ENCODE measurements around the gene SNRNP40. TPM values are rescaled to one million over a fixed set of nuclear protein-coding genes. Genes with fewer than 3 reads are reported as not detected.

Gene SNRNP40
- total and polyA plus RNA-seq, 4 donors: 19.8 to 32.8 (median 26.2) TPM

DNA sequence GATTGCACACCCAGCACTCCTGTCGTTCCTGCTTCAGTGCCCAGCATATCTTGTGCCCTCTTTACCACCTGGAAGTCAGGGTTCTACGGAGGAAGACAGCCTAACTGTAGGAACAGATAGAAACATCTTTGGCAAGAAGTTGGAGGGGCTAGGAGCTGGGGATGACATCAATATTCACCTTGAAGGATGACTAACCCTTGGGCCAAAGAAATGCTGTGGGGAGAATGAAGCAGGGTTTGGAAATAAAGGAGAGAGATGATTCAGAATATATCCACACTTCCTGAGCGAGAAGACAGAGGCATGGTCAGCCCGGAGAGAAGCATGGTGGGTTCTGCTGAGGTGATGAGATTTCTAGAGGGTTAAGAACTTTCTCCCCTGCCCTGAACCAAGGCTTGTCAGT, 52.3 kb downstream of the SNRNP40 start:
- Histone ChIP-seq H3K27me3 (ENCODE audit: control insufficient read depth in 1 of 2, insufficient read depth in 2 of 2, low read length in 1 of 2) (no peaks in the 10 kb centered on the region), H3K4me3 (ENCODE audit: low read length in 2 of 2) (no peak overlapping the region), H3K4me1 (ENCODE audit: control insufficient read depth in 1 of 2, insufficient read depth in 2 of 2, low read length in 2 of 2) (no peaks in the 10 kb centered on the region), H3K36me3 (ENCODE audit: control insufficient read depth in 1 of 2, insufficient read depth in 2 of 2, low read length in 1 of 2) (no peaks in the 10 kb centered on the region), H3K27ac (ENCODE audit: low read depth in 1 of 2, low read length in 2 of 2) (no peak overlapping the region), H3K9me3 (ENCODE audit: control insufficient read depth, low read length) (no peaks in the 10 kb centered on the region)
- WGBS, 2 donors: 69% methylated on average over 4 of the region's 4 CpGs
- no peak for DNase-seq
- intact Hi-C loops (cut with DNase I): no loop called here
- ATAC-seq (ENCODE audit: low FRiP score): no peak

DNA sequence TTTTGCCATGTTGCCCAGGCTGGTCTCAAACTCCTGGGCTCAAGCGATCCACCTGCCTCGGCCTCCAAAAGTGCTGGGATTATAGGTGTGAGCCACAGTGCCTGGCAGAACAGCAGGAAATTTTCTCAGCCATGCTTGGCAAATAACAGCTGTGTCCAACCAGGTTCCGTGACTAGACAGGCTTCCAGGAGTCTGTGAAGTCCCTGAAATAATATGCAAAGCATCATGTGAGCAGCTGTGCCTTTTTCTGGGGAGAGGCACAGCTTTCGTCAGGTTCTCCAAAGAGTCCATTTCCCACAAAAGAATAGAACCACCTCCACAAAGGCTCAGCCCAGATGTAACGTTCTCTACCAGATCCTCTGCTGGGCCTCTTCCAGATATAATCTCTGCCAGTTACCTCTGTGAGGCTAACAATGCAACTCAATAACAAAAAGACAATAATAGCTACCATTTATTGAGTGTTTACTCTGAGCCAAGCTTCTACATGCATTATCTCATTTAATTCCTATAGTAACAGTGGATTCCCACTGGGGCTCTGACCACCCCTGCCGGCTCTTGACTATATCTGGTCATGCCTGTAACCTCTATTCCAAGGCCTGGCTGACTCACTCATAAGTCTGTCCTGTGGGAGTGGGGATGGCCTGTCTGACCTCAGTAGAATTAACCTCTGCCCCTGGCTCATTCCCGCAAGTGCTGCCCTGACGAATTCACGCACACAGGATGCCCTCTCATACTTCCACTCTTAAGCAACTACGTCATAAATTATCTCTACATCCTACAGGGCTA, 52.9 kb downstream of the SNRNP40 start:
- WGBS, 2 donors: 64 to 75% methylated on average over 10 of the region's 10 CpGs
- Histone ChIP-seq H3K4me3 (ENCODE audit: low read length in 2 of 2) (no peak overlapping the region), H3K27me3 (ENCODE audit: control insufficient read depth in 1 of 2, insufficient read depth in 2 of 2, low read length in 1 of 2) (no peaks in the 10 kb centered on the region), H3K4me1 (ENCODE audit: control insufficient read depth in 1 of 2, insufficient read depth in 2 of 2, low read length in 2 of 2) (no peaks in the 10 kb centered on the region), H3K36me3 (ENCODE audit: control insufficient read depth in 1 of 2, insufficient read depth in 2 of 2, low read length in 1 of 2) (no peaks in the 10 kb centered on the region), H3K9me3 (ENCODE audit: control insufficient read depth, low read length) (no peaks in the 10 kb centered on the region), H3K27ac (ENCODE audit: low read depth in 1 of 2, low read length in 2 of 2) (no peak overlapping the region)
- DNase-seq: peak in 1 of 2 donors; percentile 14
- no peak for ATAC-seq (ENCODE audit: low FRiP score)
- intact Hi-C loops (cut with DNase I): no loop called here

DNA sequence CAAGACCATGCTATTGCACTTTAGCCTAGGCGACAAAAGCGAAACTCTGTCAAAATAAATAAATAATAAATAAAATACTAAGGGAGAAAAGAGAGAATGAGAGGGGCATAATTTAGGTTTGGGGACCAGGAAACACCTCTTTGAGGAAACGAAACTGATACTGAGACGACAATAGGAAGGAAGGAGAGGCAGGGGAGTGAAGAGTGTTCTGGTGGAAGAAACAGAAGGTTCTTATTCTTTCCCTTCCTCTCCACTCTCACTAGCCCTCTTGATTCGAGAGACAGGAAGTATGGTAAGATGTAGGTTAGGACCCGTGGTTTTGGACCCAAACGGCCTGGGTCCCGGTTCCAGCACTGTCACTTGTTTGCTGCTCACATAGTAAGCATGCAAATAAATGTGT, 55.3 kb downstream of the SNRNP40 start:
- Histone ChIP-seq H3K27me3 (ENCODE audit: control insufficient read depth in 1 of 2, insufficient read depth in 2 of 2, low read length in 1 of 2) (peaks cover 0 to 3% of the 10 kb centered on the region in 2 donors), H3K4me3 (ENCODE audit: low read length in 2 of 2) (no peak overlapping the region), H3K36me3 (ENCODE audit: control insufficient read depth in 1 of 2, insufficient read depth in 2 of 2, low read length in 1 of 2) (no peaks in the 10 kb centered on the region), H3K4me1 (ENCODE audit: control insufficient read depth in 1 of 2, insufficient read depth in 2 of 2, low read length in 2 of 2) (no peaks in the 10 kb centered on the region), H3K9me3 (ENCODE audit: control insufficient read depth, low read length) (no peaks in the 10 kb centered on the region), H3K27ac (ENCODE audit: low read depth in 1 of 2, low read length in 2 of 2) (no peak overlapping the region)
- DNase-seq (no peak), ATAC-seq (ENCODE audit: low FRiP score) (no peak)
- 74 to 84% methylated on average over 8 of the region's 8 CpGs for WGBS, 2 donors
- intact Hi-C loops (cut with DNase I): no loop called here

DNA sequence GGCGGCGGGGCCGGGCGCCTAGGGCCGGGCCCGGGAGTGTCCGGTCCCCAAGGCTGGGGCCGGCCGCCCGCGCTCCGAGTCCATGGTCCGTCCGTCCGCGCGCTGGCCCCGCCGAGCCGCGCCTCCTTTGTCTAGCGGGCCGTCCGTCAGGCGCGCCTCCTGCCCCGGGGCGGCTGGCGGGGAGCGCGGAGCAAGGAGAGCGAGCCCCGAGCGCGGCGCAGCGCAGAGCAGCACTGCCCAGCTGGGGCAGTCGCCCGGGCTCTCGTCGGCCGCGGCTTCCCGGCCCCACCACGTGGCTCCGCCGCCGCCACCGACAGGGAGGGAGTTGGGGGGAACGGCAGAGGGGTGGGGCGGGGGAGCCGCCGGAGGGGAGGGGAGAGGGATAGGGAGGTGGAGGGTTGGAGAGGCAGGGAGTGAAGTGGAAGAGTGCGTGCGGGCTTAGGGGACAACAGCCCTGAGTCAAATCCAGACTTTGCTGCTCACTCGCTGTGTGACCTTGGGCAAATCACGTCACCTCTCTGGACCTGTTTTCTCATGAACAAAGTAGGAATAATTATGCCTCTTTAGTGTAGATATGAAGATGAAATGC, 56.8 kb downstream of the SNRNP40 start, which contains the start of gene NKAIN1:
Gene NKAIN1 (minus strand): TSS at position 235 of the 589 bp plus-strand sequence. CDS start 340 bp downstream, outside the sequence.
- 0 to 1% methylated on average over 12 to 57 of the region's 57 CpGs for WGBS, 2 donors
- H3K9me3 ChIP-seq (ENCODE audit: control insufficient read depth, low read length): no peaks in the 10 kb centered on the region
- H3K36me3 ChIP-seq (ENCODE audit: control insufficient read depth in 1 of 2, insufficient read depth in 2 of 2, low read length in 1 of 2): no peaks in the 10 kb centered on the region
- H3K27me3 ChIP-seq (ENCODE audit: control insufficient read depth in 1 of 2, insufficient read depth in 2 of 2, low read length in 1 of 2): peaks cover 0 to 3% of the 10 kb centered on the region in 2 donors
- intact Hi-C loops (cut with DNase I): no loop called here
- H3K4me3 ChIP-seq (ENCODE audit: low read length in 2 of 2): peak within 1 kb of the TSS in 1 of 2 donors; percentile 45
- no peak within 1 kb of the TSS for H3K27ac ChIP-seq (ENCODE audit: low read depth in 1 of 2, low read length in 2 of 2)
- H3K4me1 ChIP-seq (ENCODE audit: control insufficient read depth in 1 of 2, insufficient read depth in 2 of 2, low read length in 2 of 2): no peaks in the 10 kb centered on the region
- DNase-seq (peak in 1 of 2 donors; percentile 64), ATAC-seq (ENCODE audit: low FRiP score) (no peak)

DNA sequence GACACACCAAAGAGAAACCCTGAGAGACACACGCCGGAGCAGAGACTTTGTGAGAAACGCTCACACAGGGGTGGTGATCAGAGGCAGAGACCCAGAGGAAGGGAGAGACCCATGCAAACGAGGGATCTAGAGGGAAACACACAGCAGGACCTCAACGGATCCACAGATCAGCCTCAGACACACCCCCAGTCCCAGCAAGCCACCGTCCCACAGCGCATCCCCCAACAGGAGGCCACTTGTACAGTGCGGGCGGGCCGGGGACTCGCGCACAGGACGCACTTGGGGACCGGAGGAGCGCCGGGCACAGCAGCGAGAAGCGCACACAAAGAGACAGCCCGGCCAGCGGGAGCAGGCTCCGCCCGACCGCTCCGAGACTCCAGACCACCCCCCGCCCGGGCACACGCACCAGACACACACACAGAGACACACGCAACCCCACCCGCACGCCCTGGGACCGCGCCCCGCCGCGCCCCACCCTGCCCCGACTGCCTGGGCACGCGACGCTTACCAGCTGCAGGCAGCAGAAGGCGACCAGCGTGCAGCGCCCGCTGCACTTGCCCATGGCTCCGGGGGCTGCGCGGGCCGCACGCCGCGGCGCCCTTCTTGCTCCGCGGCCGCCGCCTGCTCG, 57.5 kb downstream of the SNRNP40 start:
- ATAC-seq (ENCODE audit: low FRiP score) (no peak), DNase-seq (peak in 1 of 2 donors; percentile 73)
- peaks cover 0 to 3% of the 10 kb centered on the region in 2 donors for H3K27me3 ChIP-seq (ENCODE audit: control insufficient read depth in 1 of 2, insufficient read depth in 2 of 2, low read length in 1 of 2)
- intact Hi-C loops (cut with DNase I): no loop called here
- no peaks in the 10 kb centered on the region for H3K36me3 ChIP-seq (ENCODE audit: control insufficient read depth in 1 of 2, insufficient read depth in 2 of 2, low read length in 1 of 2)
- no peaks in the 10 kb centered on the region for H3K9me3 ChIP-seq (ENCODE audit: control insufficient read depth, low read length)
- no peaks in the 10 kb centered on the region for H3K4me1 ChIP-seq (ENCODE audit: control insufficient read depth in 1 of 2, insufficient read depth in 2 of 2, low read length in 2 of 2)
- WGBS, 2 donors: 0 to 1% methylated on average over 42 to 56 of the region's 56 CpGs
- no peak overlapping the region for H3K27ac ChIP-seq (ENCODE audit: low read depth in 1 of 2, low read length in 2 of 2)
- H3K4me3 ChIP-seq (ENCODE audit: low read length in 2 of 2): peak overlapping the region in 1 of 2 donors; percentile 45

DNA sequence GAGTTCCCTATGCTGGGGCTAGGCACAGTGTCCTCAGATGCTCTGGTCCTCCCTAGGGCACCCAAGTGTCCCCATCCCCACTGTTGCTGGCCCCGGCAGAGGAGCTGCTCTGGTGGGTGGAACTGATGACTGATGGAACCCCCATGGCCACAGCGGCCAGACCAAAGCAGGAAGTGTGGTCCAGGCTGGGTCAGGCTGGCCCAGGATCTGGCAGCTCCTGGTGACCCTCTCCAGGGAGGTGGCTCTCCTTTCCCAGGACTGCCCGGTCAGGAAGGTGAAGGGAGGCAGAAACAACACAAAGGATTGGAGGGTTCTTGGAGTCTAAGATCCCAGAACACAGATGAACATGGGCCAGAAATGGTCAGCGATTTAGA, 58.0 kb downstream of the SNRNP40 start:
- H3K4me3 ChIP-seq (ENCODE audit: low read length in 2 of 2): no peak overlapping the region
- no peaks in the 10 kb centered on the region for H3K9me3 ChIP-seq (ENCODE audit: control insufficient read depth, low read length)
- no peaks in the 10 kb centered on the region for H3K4me1 ChIP-seq (ENCODE audit: control insufficient read depth in 1 of 2, insufficient read depth in 2 of 2, low read length in 2 of 2)
- H3K27me3 ChIP-seq (ENCODE audit: control insufficient read depth in 1 of 2, insufficient read depth in 2 of 2, low read length in 1 of 2): peaks cover 0 to 3% of the 10 kb centered on the region in 2 donors
- H3K36me3 ChIP-seq (ENCODE audit: control insufficient read depth in 1 of 2, insufficient read depth in 2 of 2, low read length in 1 of 2): no peaks in the 10 kb centered on the region
- intact Hi-C loops (cut with DNase I): no loop called here
- ATAC-seq (ENCODE audit: low FRiP score): no peak
- no peak overlapping the region for H3K27ac ChIP-seq (ENCODE audit: low read depth in 1 of 2, low read length in 2 of 2)
- WGBS, 2 donors: 16 to 20% methylated on average over 4 of the region's 4 CpGs
- DNase-seq: no peak

DNA sequence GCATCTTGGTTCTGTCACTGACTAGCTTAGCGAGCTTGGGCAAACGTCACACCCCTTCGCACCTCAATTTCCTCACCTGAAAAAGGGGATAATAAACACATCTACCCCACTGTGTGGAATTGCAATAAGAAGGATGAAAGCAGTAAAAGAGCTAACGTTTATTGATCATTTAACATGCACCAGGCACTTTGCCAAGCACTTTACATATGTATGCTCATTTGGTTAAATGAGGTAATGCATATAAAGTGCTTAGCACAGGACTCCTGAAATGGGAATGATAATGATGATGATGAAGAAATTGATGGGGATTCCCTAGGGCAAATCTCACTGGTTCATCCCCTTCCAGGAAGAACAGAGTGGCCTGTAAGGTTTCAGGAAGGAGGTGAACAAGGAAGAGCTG, 61.7 kb downstream of the SNRNP40 start:
- ATAC-seq (ENCODE audit: low FRiP score): no peak

DNA sequence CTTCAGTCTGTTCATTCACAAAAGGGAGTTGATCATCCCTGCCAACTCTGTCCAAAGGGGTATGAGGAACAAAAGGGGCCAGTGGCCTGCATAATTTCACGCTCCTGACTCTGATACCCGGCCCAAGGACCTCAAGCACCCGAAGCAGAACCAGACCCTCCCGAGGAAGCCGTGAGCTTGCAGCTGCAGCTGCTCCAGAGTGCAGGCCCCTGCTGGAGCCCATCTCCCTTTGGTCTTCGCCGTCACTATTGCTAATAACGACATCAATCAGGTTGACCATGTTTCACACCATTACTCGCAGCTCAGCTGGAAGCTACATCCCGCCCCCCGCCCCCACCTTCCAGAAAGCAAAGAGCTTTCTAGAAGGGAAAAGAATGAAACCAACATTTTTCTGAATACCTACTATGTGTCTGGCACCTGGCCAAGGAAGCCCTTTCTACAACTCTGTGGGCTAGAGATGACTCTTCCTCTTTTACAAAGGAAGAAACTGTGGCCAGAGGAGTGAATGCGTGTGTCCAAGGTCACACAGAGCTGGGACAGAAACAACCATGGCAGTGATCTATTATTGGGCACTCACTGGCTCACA, 62.4 kb downstream of the SNRNP40 start:
- ATAC-seq (ENCODE audit: low FRiP score) (no peak), DNase-seq (no peak)
- no peaks in the 10 kb centered on the region for H3K36me3 ChIP-seq (ENCODE audit: control insufficient read depth in 1 of 2, insufficient read depth in 2 of 2, low read length in 1 of 2)
- H3K4me3 ChIP-seq (ENCODE audit: low read length in 2 of 2): no peak overlapping the region
- intact Hi-C loops (cut with DNase I): no loop called here
- no peak overlapping the region for H3K27ac ChIP-seq (ENCODE audit: low read depth in 1 of 2, low read length in 2 of 2)
- H3K4me1 ChIP-seq (ENCODE audit: control insufficient read depth in 1 of 2, insufficient read depth in 2 of 2, low read length in 2 of 2): no peaks in the 10 kb centered on the region
- WGBS, 2 donors: 43 to 59% methylated on average over 12 of the region's 12 CpGs
- H3K27me3 ChIP-seq (ENCODE audit: control insufficient read depth in 1 of 2, insufficient read depth in 2 of 2, low read length in 1 of 2): peaks cover 0 to 3% of the 10 kb centered on the region in 2 donors
- no peaks in the 10 kb centered on the region for H3K9me3 ChIP-seq (ENCODE audit: control insufficient read depth, low read length)

More for the DNA sequence above, 61.7 kb downstream of the SNRNP40 start:
- Histone ChIP-seq H3K27me3 (ENCODE audit: control insufficient read depth in 1 of 2, insufficient read depth in 2 of 2, low read length in 1 of 2) (peaks cover 0 to 3% of the 10 kb centered on the region in 2 donors), H3K9me3 (ENCODE audit: control insufficient read depth, low read length) (no peaks in the 10 kb centered on the region), H3K4me1 (ENCODE audit: control insufficient read depth in 1 of 2, insufficient read depth in 2 of 2, low read length in 2 of 2) (no peaks in the 10 kb centered on the region), H3K36me3 (ENCODE audit: control insufficient read depth in 1 of 2, insufficient read depth in 2 of 2, low read length in 1 of 2) (no peaks in the 10 kb centered on the region), H3K27ac (ENCODE audit: low read depth in 1 of 2, low read length in 2 of 2) (no peak overlapping the region), H3K4me3 (ENCODE audit: low read length in 2 of 2) (no peak overlapping the region)
- WGBS, 2 donors: 45 to 58% methylated on average over 4 of the region's 4 CpGs
- DNase-seq: no peak
- intact Hi-C loops (cut with DNase I): no loop called here

Measured in aorta (tissue), 5 donors.